ENCODE measurements around the gene PLD5.

The PLD5 gene

GRCh38 chr1:242524571-242525359 lies at the start of gene PLD5:
Gene PLD5 (minus strand): TSS chr1:242524697.
- in situ Hi-C loops (cut with MboI; ENCODE audit: low sequenced_read_pairs): no loop called here

GRCh38 chr1:242569867-242570266 lies 45.4 kb upstream of the PLD5 start:
- in situ Hi-C loops (cut with MboI; ENCODE audit: low sequenced_read_pairs): no loop called here

DNA sequence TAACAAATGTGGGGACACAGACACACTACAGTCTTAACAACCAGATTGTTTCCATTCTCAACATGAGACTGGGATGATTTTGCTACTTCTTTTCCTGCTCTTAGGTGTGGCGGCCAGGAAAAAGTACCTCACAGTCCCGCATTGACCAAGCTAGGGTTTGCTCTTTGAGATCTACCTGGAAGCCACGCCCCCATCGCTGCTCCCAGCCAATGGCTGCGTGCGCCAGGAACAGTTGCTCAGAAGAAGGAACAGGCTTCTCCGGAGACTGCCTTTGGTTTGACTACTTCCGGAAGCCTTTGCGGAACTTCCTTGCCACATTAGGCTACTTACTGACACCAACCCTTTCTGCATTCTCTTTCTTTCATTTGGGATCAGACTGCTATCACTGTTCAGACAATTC lies 44.2 kb upstream of the PLD5 start:
- in situ Hi-C loops (cut with MboI; ENCODE audit: low sequenced_read_pairs): no loop called here

GRCh38 chr1:242567596-242567995 lies 43.1 kb upstream of the PLD5 start:
- in situ Hi-C loops (cut with MboI; ENCODE audit: low sequenced_read_pairs): no loop called here

DNA sequence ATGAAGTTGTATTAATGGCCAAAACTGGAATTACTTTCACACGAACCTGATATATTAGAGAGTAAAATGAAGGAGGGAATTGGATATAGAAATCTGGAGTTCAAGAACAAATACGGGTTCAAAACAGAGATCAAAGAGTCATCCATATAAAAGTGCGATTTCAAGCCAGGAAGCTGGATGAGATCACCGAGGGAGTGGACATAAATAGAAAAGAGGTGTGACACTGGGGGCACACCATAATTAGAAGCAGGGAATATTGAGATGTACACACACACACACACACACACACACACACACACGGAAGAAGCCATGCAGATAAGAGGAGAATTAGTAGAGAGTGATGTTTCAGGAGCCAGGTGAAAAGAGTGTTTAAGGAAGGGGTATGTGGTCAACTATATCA lies 32.3 kb upstream of the PLD5 start:
- in situ Hi-C loops (cut with MboI; ENCODE audit: low sequenced_read_pairs): no loop called here

- in situ Hi-C loops (cut with MboI; ENCODE audit: low sequenced_read_pairs): no loop called here
These were observed 31.8 kb upstream of the PLD5 start for GRCh38 chr1:242556276-242556675.

DNA sequence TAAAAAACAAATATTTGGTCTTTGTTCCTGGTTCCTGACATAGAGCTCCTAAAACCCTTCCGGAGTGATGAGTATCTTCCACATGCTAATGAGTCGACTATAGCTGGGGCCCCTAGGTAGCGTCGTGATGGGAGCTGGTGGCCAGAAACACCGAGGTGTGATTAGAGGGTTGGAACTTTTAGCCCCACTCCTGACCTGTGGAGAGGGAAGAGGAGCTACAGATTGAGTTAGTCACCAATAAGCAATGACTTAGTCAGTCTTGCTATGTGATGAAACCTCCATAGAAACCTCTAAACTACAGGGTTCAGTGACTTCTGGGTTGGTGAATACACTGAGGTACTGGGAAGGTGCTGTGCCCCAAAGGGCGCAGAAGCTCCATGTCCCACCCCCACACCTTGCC lies 30.1 kb upstream of the PLD5 start:
- in situ Hi-C loops (cut with MboI; ENCODE audit: low sequenced_read_pairs): no loop called here

DNA sequence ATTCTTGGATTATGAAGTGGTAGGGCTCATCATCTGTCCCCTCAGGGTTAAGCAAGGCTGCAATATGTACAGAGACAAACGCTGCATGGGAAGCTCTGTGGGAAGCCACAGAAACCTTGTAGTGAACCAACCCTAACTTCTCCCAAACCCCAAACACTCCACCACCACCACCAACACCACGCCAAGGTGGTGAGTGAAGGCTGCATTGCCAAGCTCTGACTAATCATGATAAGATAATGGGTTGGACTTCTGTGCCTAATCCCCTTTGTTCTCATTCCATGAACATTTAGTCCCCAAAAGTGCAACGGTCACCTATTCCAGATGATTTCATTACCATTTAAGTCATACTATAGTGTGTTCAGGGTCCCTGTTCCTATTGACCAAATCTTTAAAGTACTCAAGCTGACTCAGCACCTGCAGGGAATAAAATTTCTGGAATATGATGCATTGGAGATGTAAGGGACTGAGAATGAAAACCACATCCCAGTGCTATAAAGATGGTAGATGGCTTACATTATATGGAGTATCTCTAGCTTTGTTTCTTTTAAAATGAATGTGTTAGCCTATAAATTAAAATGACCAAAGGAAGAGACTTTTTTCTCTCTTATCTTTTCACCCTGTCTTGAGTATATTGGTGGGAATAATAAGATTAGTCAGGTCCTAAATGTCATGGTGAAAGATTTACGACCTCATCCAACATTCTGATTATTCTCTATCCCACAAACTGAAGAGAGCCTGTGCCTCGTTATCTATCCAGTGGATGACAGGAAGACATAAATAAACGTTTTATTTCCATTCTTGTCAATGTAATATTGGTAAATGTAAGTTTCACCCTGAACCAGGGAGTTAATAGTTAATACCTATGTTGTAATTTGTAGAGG lies 22.6 kb upstream of the PLD5 start:
- in situ Hi-C loops (cut with MboI; ENCODE audit: low sequenced_read_pairs): no loop called here

- in situ Hi-C loops (cut with MboI; ENCODE audit: low sequenced_read_pairs): no loop called here
These were observed 21.9 kb upstream of the PLD5 start for GRCh38 chr1:242546441-242546840.

- in situ Hi-C loops (cut with MboI; ENCODE audit: low sequenced_read_pairs): no loop called here
These were observed 19.6 kb upstream of the PLD5 start for GRCh38 chr1:242544071-242544470.

- in situ Hi-C loops (cut with MboI; ENCODE audit: low sequenced_read_pairs): no loop called here
These were observed 17.8 kb upstream of the PLD5 start for GRCh38 chr1:242542271-242542670.

DNA sequence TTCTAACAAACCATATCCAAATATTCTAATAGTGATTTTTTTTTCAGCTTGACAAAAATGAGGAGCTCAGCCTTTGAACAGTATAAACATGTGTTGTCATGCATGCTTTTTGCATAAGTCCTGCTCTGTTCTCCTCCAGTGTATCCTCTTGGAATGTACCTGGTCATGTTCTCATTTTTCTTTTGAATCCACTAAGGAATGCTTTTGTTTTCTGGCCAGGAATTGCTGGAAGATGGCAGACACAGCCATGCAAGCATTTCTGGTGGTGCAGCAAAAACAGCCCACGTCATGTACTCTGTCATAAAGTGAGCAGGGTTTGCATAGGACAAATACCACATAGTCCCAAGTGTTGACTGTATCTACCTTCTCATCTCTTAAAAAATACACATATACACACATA lies 11.5 kb upstream of the PLD5 start:
- in situ Hi-C loops (cut with MboI; ENCODE audit: low sequenced_read_pairs): no loop called here

DNA sequence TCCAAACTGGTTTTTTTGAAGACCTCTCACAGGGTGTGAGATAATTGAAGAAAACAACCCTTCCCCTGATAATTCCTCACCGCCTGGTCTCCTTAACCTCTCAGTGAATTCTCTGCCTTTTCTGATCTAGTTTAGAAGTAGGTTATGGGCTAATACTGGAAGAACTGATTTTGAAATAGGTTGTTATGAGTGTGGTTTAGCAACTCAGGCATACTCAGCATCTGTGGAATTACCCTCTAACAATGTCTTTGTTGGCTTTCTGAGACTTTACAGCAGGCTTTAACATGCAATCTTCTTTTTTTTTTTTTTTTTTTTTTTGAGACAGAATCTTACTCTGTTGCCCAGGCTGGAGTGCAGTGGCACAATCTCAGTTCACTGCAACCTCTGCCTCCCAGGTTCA lies 10.3 kb upstream of the PLD5 start:
- in situ Hi-C loops (cut with MboI; ENCODE audit: low sequenced_read_pairs): no loop called here

GRCh38 chr1:242530761-242531160 lies 6.3 kb upstream of the PLD5 start:
- in situ Hi-C loops (cut with MboI; ENCODE audit: low sequenced_read_pairs): no loop called here

GRCh38 chr1:242525769-242526168 lies 1.3 kb upstream of the PLD5 start:
- in situ Hi-C loops (cut with MboI; ENCODE audit: low sequenced_read_pairs): no loop called here

DNA sequence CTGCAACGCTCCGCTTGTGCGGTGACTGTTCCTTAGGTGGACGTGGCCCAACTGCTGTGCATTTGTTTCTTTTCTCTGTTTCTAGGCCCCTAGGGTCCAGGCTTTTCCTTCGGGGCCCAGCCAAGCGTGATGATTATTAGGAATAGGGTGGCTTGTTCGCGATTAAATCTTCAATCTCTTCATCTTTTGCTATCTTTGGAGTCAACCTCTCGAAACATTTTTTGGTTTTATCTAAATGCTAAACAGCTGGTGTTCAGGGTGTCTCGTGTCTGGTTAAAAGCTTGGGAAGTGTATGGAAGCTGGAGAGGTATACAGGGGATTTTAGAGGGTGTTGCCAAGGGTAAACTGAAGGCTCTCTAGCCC lies 844 bp upstream of the PLD5 start:
- in situ Hi-C loops (cut with MboI; ENCODE audit: low sequenced_read_pairs): no loop called here

DNA sequence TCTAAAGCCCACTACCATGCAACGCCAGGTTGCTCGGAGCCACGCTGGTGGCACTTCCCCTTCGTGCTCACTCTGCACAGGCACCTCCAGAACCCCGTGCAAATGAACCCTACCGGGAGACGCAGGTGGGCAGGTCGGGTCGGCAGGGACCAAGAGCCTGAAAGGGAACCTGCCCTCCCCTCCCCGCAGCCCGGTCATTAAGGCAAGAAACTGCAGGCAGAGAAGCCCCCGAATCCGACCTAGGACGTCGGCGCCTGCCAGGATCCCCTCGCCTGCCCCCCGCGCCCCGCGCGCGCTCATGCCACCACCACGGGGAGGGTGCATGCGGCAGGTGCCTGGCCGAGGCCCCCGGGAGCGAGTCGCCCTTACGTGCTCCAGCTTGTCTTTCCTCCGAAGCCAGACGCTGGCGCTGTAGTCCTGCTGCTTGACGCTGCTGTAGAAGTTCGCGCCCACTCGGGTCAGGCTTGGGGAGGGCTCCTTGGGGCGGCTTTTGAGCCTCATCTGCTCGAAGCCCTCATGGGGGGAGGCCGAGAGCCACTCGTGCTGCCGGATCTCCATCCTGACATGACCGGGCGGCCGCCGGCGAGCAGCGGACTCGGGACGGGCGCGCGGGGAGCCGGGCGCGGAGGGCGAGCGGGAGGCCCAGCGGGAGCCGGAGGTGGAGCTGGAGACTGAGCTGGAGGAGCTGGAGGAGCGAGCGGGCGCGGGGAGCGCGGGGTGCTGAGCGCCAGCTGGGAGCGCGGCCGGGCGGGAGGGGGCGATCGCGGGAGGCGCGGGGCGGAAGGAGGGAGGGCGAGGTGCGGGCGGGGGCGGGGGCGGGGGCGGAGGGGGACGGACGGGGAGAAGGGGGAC lies 552 bp downstream of the PLD5 start:
- in situ Hi-C loops (cut with MboI; ENCODE audit: low sequenced_read_pairs): no loop called here

DNA sequence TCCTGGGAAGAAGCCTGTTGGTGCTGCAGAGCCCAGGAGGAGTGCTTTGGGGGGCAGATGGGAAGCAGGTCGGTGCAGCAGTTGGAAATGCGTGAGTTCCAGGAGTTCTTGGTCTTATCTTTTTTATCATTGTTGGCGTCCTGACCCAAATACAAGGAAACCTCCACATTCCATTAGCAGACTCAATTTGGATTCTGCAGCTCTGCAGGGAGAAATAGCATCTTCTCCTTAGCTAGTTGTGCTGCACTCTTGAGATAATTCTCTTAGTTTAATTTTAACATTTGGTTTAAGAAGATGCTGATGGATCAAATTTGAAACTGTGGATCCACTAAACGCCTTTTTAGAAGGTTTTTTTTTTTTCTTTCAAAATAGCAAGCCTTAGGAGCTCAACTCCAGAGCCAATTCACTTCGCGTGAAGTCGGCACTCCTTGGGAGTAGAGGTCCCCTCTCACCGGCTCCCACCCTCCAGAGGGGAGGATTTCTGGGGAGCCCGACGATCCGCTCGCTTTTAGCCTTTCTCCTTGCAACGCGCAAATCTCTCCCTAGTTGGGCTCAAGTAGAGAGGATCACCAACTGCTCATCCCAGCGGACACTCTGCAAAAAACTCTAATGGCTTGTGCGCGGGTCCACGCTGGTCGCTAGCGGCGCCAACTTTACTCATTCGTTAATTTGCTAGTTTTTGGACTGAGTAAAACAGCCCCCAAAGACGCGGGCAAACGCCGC lies 1.3 kb downstream of the PLD5 start:
- in situ Hi-C loops (cut with MboI; ENCODE audit: low sequenced_read_pairs): no loop called here

- in situ Hi-C loops (cut with MboI; ENCODE audit: low sequenced_read_pairs): no loop called here
These were observed 2.1 kb downstream of the PLD5 start for GRCh38 chr1:242522304-242522945.

- in situ Hi-C loops (cut with MboI; ENCODE audit: low sequenced_read_pairs): no loop called here
These were observed 8.9 kb downstream of the PLD5 start for GRCh38 chr1:242515555-242515954.
